ENCODE data around the gene CCDC9.

CCDC9 gene

GRCh38 chr19:47228937-47229675, 27.2 kb upstream of the CCDC9 start:
- no peak for TF ChIP-seq CTCF (conservative IDR thresholded peaks at IDR 0.05; ENCODE audit: low read length)
- H3K4me3 ChIP-seq (ENCODE audit: low read length) = peak overlapping the region; percentile 100
- peak; percentile 57 for DNase-seq (ENCODE audit: low read depth)

- DNase-seq (ENCODE audit: low read depth) = peak; percentile 35
- no peak for TF ChIP-seq CTCF (conservative IDR thresholded peaks at IDR 0.05; ENCODE audit: low read length)
Observed at GRCh38 chr19:47229676-47230053, 26.7 kb upstream of the CCDC9 start.

GRCh38 chr19:47230054-47230920, 26.0 kb upstream of the CCDC9 start:
- peak overlapping the region; percentile 100 for H3K4me3 ChIP-seq (ENCODE audit: low read length)
- peak; percentile 59 for DNase-seq (ENCODE audit: low read depth)
- TF ChIP-seq CTCF (conservative IDR thresholded peaks at IDR 0.05; ENCODE audit: low read length) = peak; percentile 47

More at GRCh38 chr19:47229676-47230053, 26.7 kb upstream of the CCDC9 start:
- peak overlapping the region; percentile 100 for H3K4me3 ChIP-seq (ENCODE audit: low read length)

- H3K4me3 ChIP-seq (ENCODE audit: low read length) = peak within 1 kb of the TSS; percentile 100
- no peak for DNase-seq (ENCODE audit: low read depth)
Observed at GRCh38 chr19:47230921-47231214, 25.5 kb upstream of the CCDC9 start, which contains the start of gene BBC3. TSS of gene BBC3 (minus strand) at chr19:47231199. CDS start at chr19:47228431, 2,768 bp downstream.

GRCh38 chr19:47231215-47232054, 24.9 kb upstream of the CCDC9 start:
- TF ChIP-seq CTCF (conservative IDR thresholded peaks at IDR 0.05; ENCODE audit: low read length) = no peak
- H3K4me3 ChIP-seq (ENCODE audit: low read length) = peak overlapping the region; percentile 67
- DNase-seq (ENCODE audit: low read depth) = peak; percentile 94

More at GRCh38 chr19:47230921-47231214, 25.5 kb upstream of the CCDC9 start, which contains the start of gene BBC3:
- no peak for TF ChIP-seq CTCF (conservative IDR thresholded peaks at IDR 0.05; ENCODE audit: low read length)

GRCh38 chr19:47232422-47233211, 23.7 kb upstream of the CCDC9 start:
- DNase-seq (ENCODE audit: low read depth) = peak; percentile 80

More at GRCh38 chr19:47232422-47233211, 23.7 kb upstream of the CCDC9 start:
- peak overlapping the region; percentile 67 for H3K4me3 ChIP-seq (ENCODE audit: low read length)
- no peak for TF ChIP-seq CTCF (conservative IDR thresholded peaks at IDR 0.05; ENCODE audit: low read length)
